ENCODE data around the gene LRRC10B. TPM values are rescaled to one million over a fixed set of nuclear protein-coding genes. Genes with fewer than 3 reads are reported as not detected.

The LRRC10B gene
- total RNA-seq, 1 experiment from 2014 or later = 0.39 TPM

GRCh38 chr11:61540528-61540927 is 32.0 kb downstream of the LRRC10B start:
- H2AK5ac ChIP-seq (ENCODE audit: insufficient read length, low read length) = no peak overlapping the region
- DNase-seq = no peak
- no peak overlapping the region for H4K91ac ChIP-seq (ENCODE audit: insufficient read length, low read depth, low read length)
- peaks cover 37 to 48% of the 10 kb centered on the region in 2 experiments for H3K4me1 Mint-ChIP-seq
- no peaks in the 10 kb centered on the region for H3K9me3 Mint-ChIP-seq
- no peaks in the 10 kb centered on the region for H3K9me3 ChIP-seq (ENCODE audit: control insufficient read depth, low read depth, low read length)
- H3K4me1 ChIP-seq (ENCODE audit: insufficient read depth, low read length) = peaks cover 9% of the 10 kb centered on the region
- no peak overlapping the region for H2BK15ac ChIP-seq (ENCODE audit: low read depth, low read length)
- no peak overlapping the region for H2BK12ac ChIP-seq (ENCODE audit: insufficient read length, low read depth, low read length)
- no peak overlapping the region for H2AFZ ChIP-seq (ENCODE audit: low read length)
- H3K4me2 ChIP-seq (ENCODE audit: insufficient read depth, insufficient read length, low read length) = no peak overlapping the region
- H3K9ac ChIP-seq (ENCODE audit: extremely low read depth, insufficient read length, low read length) = no peak overlapping the region
- no peaks in the 10 kb centered on the region for H3K27me3 ChIP-seq (ENCODE audit: insufficient read depth, low read length)
- H3K23ac ChIP-seq (ENCODE audit: insufficient read length, low read depth, low read length) = no peak overlapping the region
- H3K56ac ChIP-seq (ENCODE audit: insufficient read length, low read depth, low read length) = no peak overlapping the region
- no peak overlapping the region for H3K14ac ChIP-seq (ENCODE audit: insufficient read depth, low read length)
- no peak overlapping the region for H2BK5ac ChIP-seq (ENCODE audit: insufficient read length, low read length)
- peaks cover 3% of the 10 kb centered on the region for H3K23me2 ChIP-seq (ENCODE audit: insufficient read length, low read depth, low read length, poor library complexity, severe bottlenecking)
- H3K18ac ChIP-seq (ENCODE audit: insufficient read length, low read depth, low read length) = no peak overlapping the region
- H2BK120ac ChIP-seq (ENCODE audit: low read depth, low read length, poor library complexity, severe bottlenecking) = no peak overlapping the region
- H3T11ph ChIP-seq (ENCODE audit: low read length) = no peak overlapping the region
- no peaks in the 10 kb centered on the region for H3K79me2 ChIP-seq (ENCODE audit: insufficient read depth, low read length)
- peaks cover 2 to 4% (median 3%) of the 10 kb centered on the region in 3 experiments; a peak in 3 of 7 replicates for H3K36me3 Mint-ChIP-seq (ENCODE audit: insufficient read depth in 1 of 3, low read depth in 3 of 3)
- H3K4me3 Mint-ChIP-seq = no peak overlapping the region; a peak in 1 of 5 replicates
- no peak overlapping the region for H3K27ac ChIP-seq (ENCODE audit: insufficient read length, low read depth, low read length)
- H4K5ac ChIP-seq (ENCODE audit: insufficient read length, low read depth, low read length) = no peak overlapping the region
- TF ChIP-seq, protein P1, sequence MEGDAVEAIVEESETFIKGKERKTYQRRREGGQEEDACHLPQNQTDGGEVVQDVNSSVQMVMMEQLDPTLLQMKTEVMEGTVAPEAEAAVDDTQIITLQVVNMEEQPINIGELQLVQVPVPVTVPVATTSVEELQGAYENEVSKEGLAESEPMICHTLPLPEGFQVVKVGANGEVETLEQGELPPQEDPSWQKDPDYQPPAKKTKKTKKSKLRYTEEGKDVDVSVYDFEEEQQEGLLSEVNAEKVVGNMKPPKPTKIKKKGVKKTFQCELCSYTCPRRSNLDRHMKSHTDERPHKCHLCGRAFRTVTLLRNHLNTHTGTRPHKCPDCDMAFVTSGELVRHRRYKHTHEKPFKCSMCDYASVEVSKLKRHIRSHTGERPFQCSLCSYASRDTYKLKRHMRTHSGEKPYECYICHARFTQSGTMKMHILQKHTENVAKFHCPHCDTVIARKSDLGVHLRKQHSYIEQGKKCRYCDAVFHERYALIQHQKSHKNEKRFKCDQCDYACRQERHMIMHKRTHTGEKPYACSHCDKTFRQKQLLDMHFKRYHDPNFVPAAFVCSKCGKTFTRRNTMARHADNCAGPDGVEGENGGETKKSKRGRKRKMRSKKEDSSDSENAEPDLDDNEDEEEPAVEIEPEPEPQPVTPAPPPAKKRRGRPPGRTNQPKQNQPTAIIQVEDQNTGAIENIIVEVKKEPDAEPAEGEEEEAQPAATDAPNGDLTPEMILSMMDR (conservative IDR thresholded peaks at IDR 0.05) = no peak
- no peak overlapping the region for H3K27ac Mint-ChIP-seq
- no peak overlapping the region for H4K8ac ChIP-seq (replicated peaks; ENCODE audit: insufficient read length, low read depth, low read length)
- no peaks in the 10 kb centered on the region for H4K20me1 ChIP-seq (ENCODE audit: control insufficient read depth, insufficient read depth, insufficient read length)
- H3K27me3 Mint-ChIP-seq (ENCODE audit: low read depth) = no peaks in the 10 kb centered on the region; the same call in none of the 2 replicates
- no peak overlapping the region for H3K4ac ChIP-seq (ENCODE audit: low read depth, low read length)
- no CpG with 5 or more reads among the region's 9 CpGs for WGBS (ENCODE audit: extremely low coverage, insufficient read length, low lambda C conversion rate)
- H2BK20ac ChIP-seq (ENCODE audit: low read depth, low read length, poor library complexity, severe bottlenecking) = no peak overlapping the region
- no peaks in the 10 kb centered on the region for H3K79me1 ChIP-seq (ENCODE audit: insufficient read depth, low read depth, low read length, poor library complexity, severe bottlenecking)
